HG03439 (cell line): ENCODE measurements around the gene SPG11.
"Not testable (repeated sequence)": the region's sequence is repeated elsewhere in the genome, so short reads cannot be mapped to it uniquely, and the experiment has no call there.

Experiments used
- ATAC-seq: cut with Tn5 transposase; IDR thresholded peaks from one replicate; pipeline ENCODE4 v1.9.1; 2021; ENCODE audit warnings: mild to moderate bottlenecking, moderate library complexity; ENCODE audit not compliant: unreplicated experiment

Gene SPG11

DNA sequence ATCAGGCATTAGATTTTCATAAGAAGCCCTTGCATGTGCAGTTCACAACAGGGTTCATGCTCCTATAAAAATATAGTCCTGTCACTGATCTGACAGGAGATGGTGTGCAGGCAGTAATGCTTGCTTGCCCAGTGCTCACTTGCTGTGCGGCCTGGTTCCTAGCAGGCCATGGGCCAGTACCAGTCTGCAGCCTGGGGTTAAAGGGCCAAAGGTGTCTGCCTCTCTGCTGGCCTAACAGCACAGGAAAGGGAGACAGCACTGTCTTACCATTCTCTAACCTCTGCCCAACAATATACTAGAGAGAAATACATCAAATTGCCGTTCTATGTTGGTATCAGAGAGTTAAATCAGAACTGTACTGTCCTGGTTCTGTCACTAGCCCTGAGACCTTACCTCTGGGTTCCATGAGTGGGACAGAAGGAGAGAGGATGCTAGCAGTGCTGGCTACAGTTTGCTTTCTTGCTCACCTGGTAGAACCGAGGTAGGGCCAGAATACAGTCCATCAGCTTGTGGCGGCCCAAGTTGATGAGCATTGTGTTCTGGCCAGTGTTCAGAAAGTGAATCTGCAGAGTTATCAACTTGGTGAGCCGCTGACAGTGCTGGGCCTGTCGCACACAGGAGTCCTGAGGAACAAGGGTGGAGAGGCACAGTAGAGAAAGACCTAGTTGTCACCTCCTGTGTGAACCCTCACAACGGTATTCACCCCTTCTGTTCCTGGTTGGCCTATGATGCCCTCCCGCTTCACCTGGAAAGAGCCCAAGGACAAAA lies 97.9 kb downstream of the SPG11 start:
- ATAC-seq = no peak

DNA sequence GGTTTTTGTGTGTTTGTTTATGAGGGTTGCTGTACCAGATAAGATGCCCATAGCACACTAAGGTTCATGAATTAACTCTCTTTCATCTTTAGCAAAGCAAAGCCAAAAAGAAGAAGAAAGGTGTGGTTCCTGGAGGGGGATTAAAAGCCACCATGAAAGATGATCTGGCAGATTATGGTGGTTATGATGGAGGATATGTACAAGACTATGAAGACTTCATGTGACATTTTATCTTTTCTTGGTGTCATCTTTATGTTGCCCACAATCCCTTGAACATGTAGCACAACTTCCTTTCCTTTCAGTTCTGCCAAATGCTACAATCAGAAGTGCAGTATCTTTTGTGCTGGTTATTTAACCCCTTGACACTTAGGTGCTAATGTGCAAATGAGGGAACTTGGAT lies 102.5 kb downstream of the SPG11 start:
- ATAC-seq = not testable (repeated sequence)

DNA sequence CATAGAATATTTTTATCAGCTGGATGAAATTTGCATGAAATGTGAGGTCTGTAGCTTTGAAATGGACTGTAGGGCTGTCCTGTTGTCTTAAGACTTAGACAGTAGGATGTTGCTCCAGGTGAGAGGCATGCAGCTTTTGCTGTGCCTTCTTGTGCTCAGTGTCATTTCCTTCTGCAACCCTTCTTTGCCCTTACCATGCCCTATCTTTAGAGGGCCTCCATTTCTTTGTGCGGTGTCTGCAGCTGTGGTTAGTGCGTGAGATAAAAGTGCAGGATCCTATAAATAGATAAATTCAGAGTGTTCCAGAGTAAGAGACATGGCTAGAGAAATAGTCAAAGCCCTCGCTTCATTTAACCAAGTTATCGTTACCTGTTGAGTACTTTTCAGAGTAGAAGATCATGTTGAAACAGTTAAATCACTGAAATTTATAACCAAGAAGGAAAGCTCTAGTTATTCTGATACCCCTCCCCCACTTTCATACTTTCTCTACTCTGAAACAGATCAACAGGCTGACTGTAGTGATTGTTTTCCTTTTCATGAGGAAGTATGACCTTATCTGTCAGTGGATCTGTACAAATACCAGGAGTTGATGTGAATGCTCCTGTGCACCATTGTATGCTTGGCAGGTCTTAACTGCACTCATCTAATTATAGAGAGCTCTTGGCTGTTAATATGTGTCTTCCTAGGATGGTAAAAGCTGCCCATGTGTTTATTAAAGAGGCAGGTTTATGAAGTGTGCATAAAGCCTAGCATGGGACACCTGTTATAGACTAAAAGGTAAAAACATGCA lies 108.3 kb downstream of the SPG11 start:
- no peak for ATAC-seq

DNA sequence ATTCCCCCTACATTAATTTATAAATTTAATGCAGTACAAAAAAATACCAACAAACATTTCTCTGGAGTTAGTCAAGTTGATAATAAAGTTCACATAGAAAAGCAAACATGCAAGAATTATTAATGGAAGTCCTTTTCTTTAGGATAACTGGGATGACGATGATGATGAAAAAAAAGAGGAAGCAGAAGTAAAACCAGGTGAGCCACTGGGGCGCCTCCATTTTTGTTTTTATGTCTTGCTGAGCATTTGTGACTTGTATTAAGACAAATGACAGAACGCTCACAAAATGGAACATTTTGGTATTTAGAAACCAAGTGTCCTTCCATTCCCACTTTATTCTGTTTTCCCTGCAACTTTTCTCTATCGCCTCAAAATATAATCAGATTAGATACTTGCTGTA lies 112.7 kb downstream of the SPG11 start:
- no peak for ATAC-seq

DNA sequence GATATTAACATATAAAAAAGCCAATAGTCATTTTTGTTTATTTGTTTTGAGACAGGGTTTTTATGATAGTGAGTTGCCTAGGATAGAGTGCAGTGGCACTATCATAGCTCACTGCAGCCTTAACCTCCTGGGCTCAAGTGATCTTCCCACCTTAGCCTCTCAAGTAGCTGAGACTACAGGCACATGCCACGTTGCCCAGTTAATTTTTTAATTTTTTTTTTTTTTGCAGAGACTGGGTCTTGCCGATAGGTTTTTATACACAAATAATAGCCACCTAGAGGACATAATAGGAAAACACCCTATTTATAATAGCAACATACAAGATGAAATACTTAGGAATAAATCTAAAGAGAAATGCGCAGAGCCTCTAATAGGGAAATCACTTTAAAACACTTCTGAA lies 113.2 kb downstream of the SPG11 start:
- ATAC-seq = no peak

DNA sequence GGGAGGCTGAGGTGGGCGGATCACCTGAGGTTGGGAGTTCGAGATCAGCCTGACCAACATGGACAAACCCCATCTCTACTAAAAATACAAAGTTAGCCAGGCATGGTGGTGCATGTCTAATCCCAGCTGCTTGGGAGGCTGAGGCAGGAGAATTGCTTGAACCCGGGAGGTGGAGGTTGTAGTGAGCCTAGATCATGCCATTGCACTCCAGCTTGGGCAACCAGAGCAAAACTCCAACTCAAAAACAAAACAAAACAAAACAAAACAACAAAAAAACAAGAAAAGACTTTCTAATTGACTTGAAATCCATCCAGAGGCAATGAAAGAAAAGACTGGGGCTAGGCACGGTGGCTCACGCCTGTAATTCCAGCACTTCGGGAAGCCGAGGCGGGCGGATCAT lies 114.3 kb downstream of the SPG11 start:
- ATAC-seq = not testable (repeated sequence)

DNA sequence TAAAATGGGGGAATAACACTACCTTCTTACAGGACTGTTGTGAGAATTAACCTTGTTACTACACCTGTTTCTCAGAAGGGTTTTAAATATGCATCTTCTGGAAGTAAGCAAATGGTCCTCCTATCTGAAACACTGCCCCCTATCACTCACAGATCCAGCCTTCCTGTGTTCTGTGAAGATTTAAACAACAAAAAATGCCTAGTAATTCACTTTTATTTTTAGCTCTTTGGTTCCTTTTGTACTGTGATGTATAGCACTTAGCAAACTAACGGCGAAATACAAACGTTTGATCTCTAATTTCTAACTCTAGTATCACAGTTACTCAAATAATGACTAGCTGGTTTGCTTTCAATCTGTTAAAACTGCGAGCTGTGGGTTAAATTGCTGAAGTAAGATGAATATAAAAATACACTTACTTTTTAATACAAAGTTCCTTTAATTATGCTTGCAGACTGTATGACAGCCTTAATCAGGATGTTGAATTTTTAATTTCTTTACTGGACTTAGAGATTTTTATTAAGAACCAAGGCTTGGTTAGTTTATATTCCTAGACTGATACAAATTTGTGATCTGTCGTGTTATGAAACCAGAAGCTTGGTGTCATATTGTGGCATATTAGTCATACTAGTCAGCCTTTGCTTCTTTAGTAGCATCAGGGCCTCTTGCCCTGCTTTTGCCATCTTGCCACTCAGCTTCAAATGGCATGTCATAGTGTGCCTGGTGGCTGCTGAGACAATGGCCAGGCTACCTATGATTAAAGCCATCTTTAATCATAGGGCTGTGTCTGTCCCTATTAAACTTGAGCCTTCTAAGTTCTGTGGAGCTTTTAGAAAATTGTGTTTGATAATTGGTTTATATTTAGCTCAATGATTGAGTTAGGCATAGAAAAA lies 117.3 kb downstream of the SPG11 start:
- peak; percentile 57 for ATAC-seq

DNA sequence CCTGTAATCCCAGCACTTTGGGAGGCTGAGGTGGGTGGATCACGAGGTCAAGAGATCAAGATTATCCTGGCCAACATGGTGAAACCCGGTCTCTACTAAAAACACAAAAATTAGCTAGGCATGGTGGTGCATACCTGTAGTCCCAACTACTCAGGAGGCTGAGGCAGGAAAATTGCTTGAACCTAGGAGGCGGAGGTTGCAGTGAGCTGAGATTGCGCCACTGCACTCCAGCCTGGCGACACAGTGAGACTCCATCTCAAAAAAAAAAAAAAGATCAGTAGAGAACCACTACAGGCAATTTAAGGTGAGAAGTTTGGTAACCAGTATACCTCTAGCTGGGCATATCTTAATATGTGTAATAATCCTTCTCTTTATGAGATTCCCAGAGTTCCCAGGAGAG lies 118.7 kb downstream of the SPG11 start:
- ATAC-seq = not testable (repeated sequence)

DNA sequence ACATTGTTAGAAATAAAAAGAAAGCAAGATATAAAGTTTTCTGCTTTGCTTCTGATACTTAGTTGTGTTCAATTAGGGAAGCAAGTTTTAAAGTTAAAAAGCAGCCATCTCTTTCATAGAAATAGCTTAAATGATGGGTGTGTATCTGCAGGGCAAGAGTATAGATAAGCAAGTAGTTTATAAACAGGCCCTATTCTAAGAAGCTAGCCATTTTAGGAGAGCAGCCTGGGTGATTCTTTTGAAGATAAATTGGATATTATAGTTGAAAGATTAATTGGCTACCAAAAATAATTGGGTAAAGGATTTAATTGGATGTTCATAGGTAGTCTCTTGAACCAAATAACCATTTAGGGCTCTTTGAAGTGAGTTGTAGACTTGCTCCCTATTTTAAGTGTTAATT lies 120.9 kb downstream of the SPG11 start:
- ATAC-seq = no peak

DNA sequence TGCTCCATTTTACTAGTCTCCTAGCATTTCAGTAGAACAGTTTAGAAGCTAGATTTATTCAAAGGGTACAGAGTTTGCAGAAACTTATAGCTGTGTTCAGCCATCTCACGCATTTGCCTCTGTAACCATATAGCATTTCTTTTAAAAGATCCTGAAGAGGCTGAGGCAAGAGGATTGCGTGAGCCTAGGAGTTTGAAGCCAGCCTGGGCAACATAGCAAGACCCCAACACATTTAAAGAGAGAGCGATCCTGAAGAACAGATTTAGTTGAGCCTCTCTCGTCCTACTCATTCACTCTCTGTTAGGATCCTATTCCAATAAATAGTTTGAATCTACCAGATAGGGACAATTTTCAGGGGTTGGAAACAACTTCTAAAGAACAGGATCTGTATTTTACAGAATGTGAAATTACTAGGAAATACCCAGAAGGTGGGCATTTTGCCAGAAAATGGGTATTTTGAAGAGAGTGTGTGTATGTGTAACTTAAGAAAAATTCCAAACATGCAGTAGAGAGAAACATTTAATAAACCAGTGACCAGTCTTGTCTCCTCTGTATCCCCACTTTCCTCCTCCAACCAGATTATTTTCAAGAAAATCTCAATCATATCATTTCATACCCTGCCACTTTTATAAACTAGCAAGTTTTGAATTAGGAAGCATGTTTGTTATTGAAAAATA lies 122.0 kb downstream of the SPG11 start:
- ATAC-seq = no peak

DNA sequence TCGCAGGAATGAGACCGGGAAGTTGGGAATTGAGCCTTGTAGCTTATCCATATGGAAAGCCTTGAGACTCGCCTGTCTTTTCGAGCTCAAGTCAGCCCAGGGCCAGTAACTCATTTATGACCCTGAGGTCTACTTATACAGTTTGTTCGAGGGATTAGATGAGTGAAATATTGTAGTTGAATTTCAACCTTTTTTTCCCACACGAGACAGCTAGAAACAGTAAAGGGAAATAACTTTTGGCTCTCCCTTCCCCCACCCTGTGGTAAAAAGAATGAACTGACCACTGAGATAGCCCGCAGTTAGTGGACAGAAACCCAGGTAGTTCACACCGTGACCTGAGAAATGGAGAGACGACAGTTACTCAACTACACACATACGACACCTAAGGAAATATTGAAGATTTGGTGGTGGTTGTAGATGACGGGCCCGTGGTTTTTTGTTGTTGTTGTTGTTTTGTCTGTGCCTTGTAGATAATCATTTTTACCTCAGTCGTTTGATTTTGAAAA lies 125.7 kb downstream of the SPG11 start:
- ATAC-seq = no peak

DNA sequence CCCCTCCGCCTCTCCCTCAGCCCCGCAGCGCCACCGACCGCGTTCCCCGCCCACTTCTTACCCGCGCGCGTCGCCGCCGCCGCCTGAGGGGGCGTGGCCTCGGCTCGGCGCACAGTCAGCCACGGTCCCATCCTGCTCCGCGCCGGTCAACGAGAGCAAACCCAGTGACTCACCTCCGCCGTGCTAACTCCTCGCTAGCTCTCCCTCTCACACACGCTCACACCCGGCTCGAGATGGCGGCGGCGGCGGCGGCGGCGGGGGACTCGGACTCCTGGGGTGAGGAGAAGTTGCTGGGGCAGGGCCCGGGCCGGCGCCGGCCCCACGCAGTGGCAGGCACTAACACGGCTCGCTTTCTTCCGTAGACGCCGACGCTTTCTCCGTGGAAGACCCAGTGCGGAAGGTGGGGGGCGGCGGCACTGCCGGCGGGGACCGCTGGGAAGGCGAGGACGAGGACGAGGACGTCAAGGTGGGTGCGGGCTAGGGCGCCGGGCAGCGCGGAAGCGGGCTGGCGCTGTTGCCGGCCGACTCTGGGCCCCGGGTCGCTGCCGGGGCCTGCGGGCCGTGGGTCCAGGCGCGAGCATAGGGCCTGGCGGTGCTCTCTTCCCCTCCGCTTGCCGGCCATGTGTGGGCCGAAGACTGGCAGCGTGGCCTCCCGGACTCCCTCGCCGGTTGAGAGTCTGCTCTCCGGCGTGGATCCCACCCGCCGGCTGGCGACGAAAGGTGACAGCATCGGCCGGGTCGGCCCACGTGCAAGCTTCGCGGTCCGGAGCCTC lies 126.3 kb downstream of the SPG11 start, which contains the start of gene EIF3J:
Gene EIF3J, plus strand, starts transcription at position 186 of the 773 bp plus-strand sequence. Its CDS starts 48 bp downstream, at position 234.
- ATAC-seq = peak; percentile 83

DNA sequence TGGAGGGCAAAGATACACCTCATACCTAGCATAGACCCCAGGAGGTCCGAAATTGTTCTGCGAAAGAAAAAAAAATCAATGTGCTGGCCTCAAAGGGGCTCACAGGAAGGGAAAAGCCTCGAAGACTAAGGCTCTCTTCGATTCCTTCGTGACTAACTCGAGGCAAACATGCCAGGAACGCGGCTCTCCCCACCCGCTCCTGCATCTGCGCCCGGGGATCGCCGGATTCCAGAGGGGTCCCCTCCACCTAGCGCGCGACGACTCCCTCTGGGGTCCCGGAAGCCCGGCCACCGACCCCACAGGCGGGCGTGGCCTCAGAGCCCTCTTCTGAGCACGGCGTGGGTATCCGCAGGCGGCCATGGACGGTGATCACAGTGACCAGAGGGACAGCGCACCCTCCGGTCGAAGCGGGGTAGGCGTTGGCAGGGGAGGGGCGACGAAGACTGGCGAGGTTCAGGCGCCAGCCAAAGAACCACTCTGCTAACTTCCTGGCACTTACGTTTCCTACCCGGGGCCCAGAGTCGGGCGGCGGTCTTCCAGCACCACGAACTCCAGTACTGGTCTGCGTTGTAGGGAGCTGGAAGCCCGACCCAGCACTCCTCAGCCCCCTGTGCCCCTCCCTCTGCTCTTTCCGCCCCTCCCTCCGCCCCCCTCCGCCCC lies 127.0 kb downstream of the SPG11 start:
- ATAC-seq = peak; percentile 68

DNA sequence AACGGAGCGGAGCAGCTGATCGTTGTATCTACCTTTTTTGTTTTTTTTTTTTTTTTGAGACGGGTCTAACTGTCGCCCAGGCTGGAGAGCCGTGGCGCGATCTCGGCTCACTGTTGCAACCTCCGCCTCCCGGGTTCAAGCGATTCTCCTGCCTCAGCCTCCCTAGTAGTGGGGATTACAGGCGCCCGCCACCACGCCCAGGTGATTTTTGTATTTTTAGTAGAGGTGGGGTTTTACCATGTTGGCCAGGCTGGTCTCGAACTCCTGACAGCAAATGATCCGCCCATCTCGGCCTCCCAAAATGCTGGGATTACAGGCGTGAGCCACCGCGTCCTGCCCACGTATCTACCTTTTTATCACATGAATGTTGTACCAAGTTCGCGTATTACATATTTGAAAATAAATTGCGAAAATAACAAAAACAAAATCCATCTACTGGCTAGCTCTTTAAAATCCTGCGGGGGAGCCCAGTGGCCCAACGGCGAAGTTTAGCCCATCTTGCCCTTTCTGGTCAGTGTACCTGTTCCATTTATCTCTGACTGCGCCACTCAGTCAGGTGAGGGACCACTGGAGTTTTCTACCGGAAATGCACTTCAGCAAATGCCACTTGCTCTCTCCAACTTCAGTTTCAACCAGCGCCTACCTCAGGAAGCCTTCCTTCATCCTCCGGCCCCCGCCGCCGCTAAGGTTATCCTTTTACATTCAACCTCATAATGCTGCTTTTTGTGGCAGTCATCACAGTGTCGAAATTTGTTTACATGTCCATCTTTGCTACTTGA lies 127.8 kb downstream of the SPG11 start:
- no peak for ATAC-seq

DNA sequence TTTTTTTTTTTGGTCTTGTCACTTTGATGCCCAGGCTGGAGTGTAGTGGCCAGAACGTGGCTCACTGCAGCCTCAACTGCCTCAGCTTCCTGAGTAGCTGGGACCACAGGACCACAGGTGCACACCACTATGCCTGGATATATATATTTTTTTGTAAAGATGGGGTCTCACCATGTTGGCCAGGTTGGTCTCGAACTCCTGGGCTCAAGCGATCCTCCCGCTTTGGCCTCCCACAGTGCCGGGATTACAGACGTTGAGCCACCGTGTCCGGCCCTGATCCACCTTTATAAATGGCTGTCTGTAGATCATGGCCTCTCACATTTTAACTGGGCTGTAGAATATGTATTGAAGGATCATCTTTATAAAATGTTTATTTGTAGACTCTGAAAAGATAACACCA lies 128.4 kb downstream of the SPG11 start:
- no peak for ATAC-seq

DNA sequence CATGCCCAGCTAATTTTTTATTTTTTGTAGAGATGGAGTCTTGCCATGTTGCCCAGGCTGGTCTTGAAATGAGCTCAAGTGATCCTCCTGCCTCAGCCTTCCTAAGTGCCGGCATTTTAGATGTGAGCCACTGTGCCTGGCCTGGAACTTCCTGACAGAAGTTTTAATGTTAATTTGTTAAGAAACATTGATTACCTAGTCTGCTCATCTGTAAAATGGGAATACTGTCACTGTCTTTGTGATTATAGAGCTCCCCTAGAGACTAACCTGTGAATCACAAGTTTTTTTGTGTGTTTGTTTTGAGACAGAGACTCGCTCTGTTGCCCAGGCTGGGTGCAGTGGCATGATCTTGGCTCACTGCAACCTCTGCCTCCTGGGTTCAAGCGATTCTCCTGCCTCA lies 130.8 kb downstream of the SPG11 start:
- ATAC-seq = no peak

DNA sequence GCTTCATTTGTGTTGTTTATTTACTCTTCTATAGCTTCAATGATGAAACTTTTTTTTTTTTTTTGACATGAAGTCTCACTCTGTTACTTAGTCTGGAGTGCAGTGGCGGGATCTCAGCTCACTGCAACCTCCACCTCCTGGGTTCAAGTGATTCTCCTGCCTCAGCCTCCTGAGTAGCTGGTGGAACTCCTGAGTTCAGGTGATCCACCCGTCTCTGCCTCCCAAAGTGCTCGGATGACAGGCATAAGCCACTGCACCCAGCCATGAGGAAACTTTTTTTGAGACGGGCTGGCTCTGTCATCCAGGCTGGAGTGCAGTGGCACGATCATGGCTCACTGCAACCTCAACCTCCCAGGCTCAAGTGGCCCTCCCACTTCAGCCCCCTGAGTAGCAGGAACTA lies 131.2 kb downstream of the SPG11 start:
- not testable (repeated sequence) for ATAC-seq

DNA sequence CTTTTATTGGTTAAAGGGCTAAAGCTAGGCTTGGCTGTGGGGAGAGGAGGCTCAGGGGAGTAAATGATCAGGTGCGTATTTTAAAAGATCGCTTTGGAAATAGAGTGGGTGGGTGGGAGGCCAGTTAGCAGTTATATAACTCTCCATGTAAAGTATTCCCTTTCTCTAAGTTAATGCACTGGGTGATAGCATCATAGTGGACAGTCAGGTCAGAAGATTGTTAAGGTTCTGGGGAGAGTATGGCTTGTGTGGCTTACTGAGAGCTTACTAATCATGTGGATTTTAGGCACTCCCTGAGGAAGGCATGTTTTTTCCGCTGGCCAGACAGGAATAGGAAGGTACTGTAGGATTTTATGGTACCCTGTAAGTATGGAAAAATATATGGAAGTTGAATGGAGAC lies 132.8 kb downstream of the SPG11 start:
- no peak for ATAC-seq
